GM10248 (cell line): ENCODE data around the gene RHPN2.
"Not testable (repeated sequence)": the region's sequence is repeated elsewhere in the genome, so short reads cannot be mapped to it uniquely, and the experiment has no call there.

Source experiments
- CTCF ChIA-PET: fragments of 300-600 bp; sonication (Branson Sonifier 250); formaldehyde crosslinking; extraction: SDS; loops from one replicate; lab custom pipeline; 2021; ENCODE audit warnings: antibody characterized with exemption; lab: Yijun Ruan, JAX
- POLR2A ChIA-PET: fragments of 350-650 bp; sonication (Branson Sonifier 250); formaldehyde crosslinking; extraction: SDS; loops from one replicate; lab custom pipeline; 2020; ENCODE audit warnings: antibody characterized with exemption; lab: Yijun Ruan, JAX
- DNase-seq: peaks from one replicate; pipeline ENCODE4 v3.0.0; 2012; ENCODE audit errors: extremely low spot score
- CTCF ChIP-seq: IDR thresholded peaks from 2 replicates; pipeline ENCODE4 v1.5.1; 2012; ENCODE audit warnings: mild to moderate bottlenecking, low read depth; ENCODE audit errors: extremely low read depth, missing control alignments, control extremely low read depth

The RHPN2 gene

GRCh38 chr19:33008738-33009137 is 56.0 kb downstream of the RHPN2 start:
- POLR2A ChIA-PET, result no interaction called here
- CTCF ChIA-PET, result no interaction called here
- no peak for TF ChIP-seq CTCF
- DNase-seq, result no peak

- TF ChIP-seq CTCF, result no peak
- CTCF ChIA-PET, result no interaction called here
- DNase-seq, result no peak
- POLR2A ChIA-PET, result no interaction called here
Measured at GRCh38 chr19:33005440-33005839, 59.2 kb downstream of the RHPN2 start.

GRCh38 chr19:33003424-33004024 is 61.2 kb downstream of the RHPN2 start:
- CTCF ChIA-PET, POLR2A ChIA-PET: not testable (repeated sequence)

GRCh38 chr19:33002126-33002865 is 62.4 kb downstream of the RHPN2 start:
- CTCF ChIA-PET, POLR2A ChIA-PET, DNase-seq: not testable (repeated sequence)

More at GRCh38 chr19:33003424-33004024, 61.2 kb downstream of the RHPN2 start:
- not testable (repeated sequence) for DNase-seq

- no peak for TF ChIP-seq CTCF
- ChIA-PET CTCF (no interaction called here), POLR2A (no interaction called here)
- no peak for DNase-seq
Measured at GRCh38 chr19:33000910-33001309, 63.8 kb downstream of the RHPN2 start.

- TF ChIP-seq CTCF, result no peak
- DNase-seq, result no peak
- POLR2A ChIA-PET, result no interaction called here
- CTCF ChIA-PET, result interaction anchor here (1.3 kb wide), 1 partner anchor 15 kb away, joined by 3 read pairs; no protein-coding TSS in a partner anchor
Measured at GRCh38 chr19:33000510-33000909, 64.2 kb downstream of the RHPN2 start.

- no peak for TF ChIP-seq CTCF
- DNase-seq, result no peak
- CTCF ChIA-PET, result no interaction called here
- POLR2A ChIA-PET, result no interaction called here
Measured at GRCh38 chr19:32998722-32999121, 66.0 kb downstream of the RHPN2 start.
